Brain microvascular endothelial cell (primary cell): ENCODE data around the gene C7orf33.
A peak's percentile ranks its signal among the peaks of the same experiment; 100 is the strongest.

Source experiments
- DNase-seq: peaks from one replicate; pipeline ENCODE4 v3.0.0-alpha.2; 2020
- H3K27ac ChIP-seq: fragments of 250-450 bp; sonication (Bioruptor Pico); 2 replicates; pipeline ENCODE4 v1.5.1; 2020; ENCODE audit warnings: mild to moderate bottlenecking, moderate library complexity
- H3K27me3 ChIP-seq: fragments of 250-450 bp; sonication (Bioruptor Pico); replicated peaks from 2 replicates; pipeline ENCODE4 v1.5.1; 2020; ENCODE audit warnings: mild to moderate bottlenecking
- H3K36me3 ChIP-seq: fragments of 250-450 bp; sonication (Bioruptor Pico); replicated peaks from 2 replicates; pipeline ENCODE4 v1.5.1; 2020; ENCODE audit warnings: mild to moderate bottlenecking
- H3K4me3 ChIP-seq: 2 replicates; pipeline ENCODE4 v1.5.1; 2011; ENCODE audit warnings: low read depth, mild to moderate bottlenecking, control low read depth, low read length, moderate library complexity
- CTCF ChIP-seq: IDR thresholded peaks from 2 replicates; pipeline ENCODE4 v1.5.1; 2011; ENCODE audit warnings: low read depth, mild to moderate bottlenecking, moderate library complexity, low read length, control low read depth, inconsistent platforms; ENCODE audit errors: missing control alignments
- in situ Hi-C: cut with HindIII; loops from 2 replicates; pipeline ENCODE4 v1.10.0; 2017; ENCODE audit warnings: low sequenced_read_pairs, low pct_ligation_motif_present

C7orf33 gene

GRCh38 chr7:148621563-148621962, 31.0 kb downstream of the C7orf33 start:
- in situ Hi-C loops: no loop called here
- Histone ChIP-seq H3K36me3 (no peaks in the 10 kb centered on the region), H3K27me3 (no peaks in the 10 kb centered on the region), H3K27ac (no peak overlapping the region), H3K4me3 (no peak overlapping the region)
- DNase-seq: no peak
- no peak for TF ChIP-seq CTCF

GRCh38 chr7:148622887-148623585, 32.5 kb downstream of the C7orf33 start:
- Histone ChIP-seq H3K36me3 (no peaks in the 10 kb centered on the region), H3K27ac (no peak overlapping the region), H3K4me3 (no peak overlapping the region), H3K27me3 (no peaks in the 10 kb centered on the region)
- no peak for TF ChIP-seq CTCF
- in situ Hi-C loops: no loop called here
- no peak for DNase-seq

- H3K27ac ChIP-seq: no peak overlapping the region
- no peak overlapping the region for H3K4me3 ChIP-seq
- DNase-seq: peak; percentile 20
- no peaks in the 10 kb centered on the region for H3K36me3 ChIP-seq
- in situ Hi-C loops: no loop called here
- no peaks in the 10 kb centered on the region for H3K27me3 ChIP-seq
- no peak for TF ChIP-seq CTCF
These were observed 33.2 kb downstream of the C7orf33 start for GRCh38 chr7:148623586-148624282.

GRCh38 chr7:148624735-148625134, 34.2 kb downstream of the C7orf33 start:
- Histone ChIP-seq H3K4me3 (no peak overlapping the region), H3K27me3 (no peaks in the 10 kb centered on the region), H3K36me3 (no peaks in the 10 kb centered on the region), H3K27ac (no peak overlapping the region)
- in situ Hi-C loops: no loop called here
- no peak for TF ChIP-seq CTCF
- no peak for DNase-seq

- Histone ChIP-seq H3K27ac (no peak overlapping the region), H3K4me3 (no peak overlapping the region), H3K27me3 (no peaks in the 10 kb centered on the region), H3K36me3 (no peaks in the 10 kb centered on the region)
- TF ChIP-seq CTCF: no peak
- DNase-seq: no peak
- in situ Hi-C loops: no loop called here
These were observed 34.8 kb downstream of the C7orf33 start for GRCh38 chr7:148625342-148625741.

- in situ Hi-C loops: no loop called here
- no peak overlapping the region for H3K4me3 ChIP-seq
These were observed 36.3 kb downstream of the C7orf33 start for GRCh38 chr7:148626828-148627227.

More at GRCh38 chr7:148626828-148627227, 36.3 kb downstream of the C7orf33 start:
- no peaks in the 10 kb centered on the region for H3K27me3 ChIP-seq
- H3K36me3 ChIP-seq: no peaks in the 10 kb centered on the region
- DNase-seq: no peak
- no peak overlapping the region for H3K27ac ChIP-seq
- TF ChIP-seq CTCF: peak; percentile 5
